ENCODE data around the gene MT1M. TPM values are rescaled to one million over a fixed set of nuclear protein-coding genes. Genes with fewer than 3 reads are reported as not detected.

Gene MT1M
- total and polyA plus RNA-seq, 2 experiments from 2014 or later: 1.1 to 4.7 TPM

DNA sequence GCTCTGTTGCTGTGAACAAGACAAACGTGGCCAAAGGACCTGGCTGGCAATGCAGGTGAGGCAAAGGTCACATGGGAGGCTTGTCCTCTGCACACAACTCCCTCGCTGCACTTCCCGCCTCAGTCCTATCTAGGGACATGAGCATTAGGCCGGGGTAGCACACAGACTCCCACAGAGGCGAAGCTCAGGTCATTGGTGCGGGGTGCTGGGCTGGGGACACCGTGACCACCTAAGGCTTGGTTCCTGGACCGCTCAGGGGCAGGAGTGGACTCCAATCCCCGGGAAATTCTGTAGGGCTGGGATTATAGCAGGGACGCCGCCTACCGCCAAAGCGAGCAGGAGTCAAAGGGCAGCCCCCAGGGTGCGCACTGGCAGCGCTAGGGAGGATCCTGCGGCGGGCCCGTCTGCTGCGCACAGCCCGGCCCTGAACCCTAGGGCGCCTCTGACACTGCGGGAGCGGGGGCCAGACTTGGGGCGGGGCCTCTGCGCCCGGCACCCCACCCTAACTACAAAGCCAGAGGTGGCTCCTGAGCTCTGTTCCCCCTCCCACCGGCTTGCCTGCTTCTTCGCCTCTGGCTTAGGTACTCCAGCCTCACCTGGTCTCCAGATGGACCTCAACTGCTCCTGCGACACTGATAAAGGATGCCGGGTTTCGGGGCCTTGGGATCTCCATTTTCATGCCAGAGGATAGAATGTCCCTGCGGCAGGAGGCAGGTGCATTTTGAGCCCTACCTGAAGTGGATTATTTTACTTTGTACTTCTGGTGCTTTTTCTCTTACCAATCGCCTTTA is 15.4 kb downstream of the MT1M start:
- H4K20me1 ChIP-seq (replicated peaks; ENCODE audit: insufficient read depth): no peaks in the 10 kb centered on the region
- Mint-ChIP-seq H3K4me3 (peak overlapping the region; percentile 54; the same call in 2 of the 3 replicates), H3K4me1 (peaks cover 16% of the 10 kb centered on the region; the same call in 2 of the 3 replicates), H3K36me3 (ENCODE audit: low read depth) (no peaks in the 10 kb centered on the region), H3K9me3 (no peaks in the 10 kb centered on the region), H3K27me3 (ENCODE audit: insufficient read depth, low read depth, poor library complexity) (peaks cover 83% of the 10 kb centered on the region), H3K27ac (no peak overlapping the region)
- TF ChIP-seq, protein P1, sequence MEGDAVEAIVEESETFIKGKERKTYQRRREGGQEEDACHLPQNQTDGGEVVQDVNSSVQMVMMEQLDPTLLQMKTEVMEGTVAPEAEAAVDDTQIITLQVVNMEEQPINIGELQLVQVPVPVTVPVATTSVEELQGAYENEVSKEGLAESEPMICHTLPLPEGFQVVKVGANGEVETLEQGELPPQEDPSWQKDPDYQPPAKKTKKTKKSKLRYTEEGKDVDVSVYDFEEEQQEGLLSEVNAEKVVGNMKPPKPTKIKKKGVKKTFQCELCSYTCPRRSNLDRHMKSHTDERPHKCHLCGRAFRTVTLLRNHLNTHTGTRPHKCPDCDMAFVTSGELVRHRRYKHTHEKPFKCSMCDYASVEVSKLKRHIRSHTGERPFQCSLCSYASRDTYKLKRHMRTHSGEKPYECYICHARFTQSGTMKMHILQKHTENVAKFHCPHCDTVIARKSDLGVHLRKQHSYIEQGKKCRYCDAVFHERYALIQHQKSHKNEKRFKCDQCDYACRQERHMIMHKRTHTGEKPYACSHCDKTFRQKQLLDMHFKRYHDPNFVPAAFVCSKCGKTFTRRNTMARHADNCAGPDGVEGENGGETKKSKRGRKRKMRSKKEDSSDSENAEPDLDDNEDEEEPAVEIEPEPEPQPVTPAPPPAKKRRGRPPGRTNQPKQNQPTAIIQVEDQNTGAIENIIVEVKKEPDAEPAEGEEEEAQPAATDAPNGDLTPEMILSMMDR (conservative IDR thresholded peaks at IDR 0.05; ENCODE audit: low read depth in 2 of 2): peak in 1 of 2 experiments; percentile 57; a peak in 2 of 4 replicates
- no peak for TF ChIP-seq POLR2AphosphoS5 (IDR thresholded peaks at IDR 0.05; ENCODE audit: low read depth)
- no peak overlapping the region for H3K27ac ChIP-seq (ENCODE audit: low read depth)
- peaks cover 7% of the 10 kb centered on the region; the same call in 1 of the 2 replicates for H3K4me1 ChIP-seq (ENCODE audit: insufficient read depth)
- H3K9me2 ChIP-seq (ENCODE audit: insufficient read depth): no peaks in the 10 kb centered on the region
- H3F3A ChIP-seq (replicated peaks; ENCODE audit: low read depth): 0 out of 2 replicates have a peak, but pooled peaks cover 2% of the 10 kb centered on the region
- H3K36me3 ChIP-seq (ENCODE audit: insufficient read depth): no peaks in the 10 kb centered on the region
- ATAC-seq (peak; percentile 75), DNase-seq (ENCODE audit: low spot score) (peak; percentile 67)
- peak overlapping the region; percentile 83 for H3K4me2 ChIP-seq
- no peaks in the 10 kb centered on the region for H3K79me2 ChIP-seq (replicated peaks; ENCODE audit: insufficient read depth)
- H3K4me3 ChIP-seq: peak overlapping the region; percentile 49
- peak overlapping the region; percentile 99 for H2AFZ ChIP-seq
- peaks cover 82% of the 10 kb centered on the region for H3K27me3 ChIP-seq (ENCODE audit: insufficient read depth)

- peaks cover 73% of the 10 kb centered on the region for H3K27me3 ChIP-seq (ENCODE audit: insufficient read depth)
- peaks cover 70% of the 10 kb centered on the region for H3K27me3 Mint-ChIP-seq (ENCODE audit: insufficient read depth, low read depth, poor library complexity)
- H3K36me3 ChIP-seq (ENCODE audit: insufficient read depth): no peaks in the 10 kb centered on the region
- DNase-seq (ENCODE audit: low spot score): no peak
- H3K4me1 ChIP-seq (ENCODE audit: insufficient read depth): peaks cover under 1% of the 10 kb centered on the region; the same call in 1 of the 2 replicates
- H3K4me3 Mint-ChIP-seq: no peak overlapping the region
- H3F3A ChIP-seq (replicated peaks; ENCODE audit: low read depth): 0 out of 2 replicates have a peak, but pooled peaks cover 1% of the 10 kb centered on the region
- no peak for ATAC-seq
- no peaks in the 10 kb centered on the region for H3K36me3 Mint-ChIP-seq (ENCODE audit: low read depth)
- H3K9me3 Mint-ChIP-seq: no peaks in the 10 kb centered on the region
- H4K20me1 ChIP-seq (replicated peaks; ENCODE audit: insufficient read depth): no peaks in the 10 kb centered on the region
- no peaks in the 10 kb centered on the region for H3K9me2 ChIP-seq (ENCODE audit: insufficient read depth)
- H3K27ac ChIP-seq (ENCODE audit: low read depth): no peak overlapping the region
- peaks cover 5% of the 10 kb centered on the region; the same call in 2 of the 3 replicates for H3K4me1 Mint-ChIP-seq
- H3K4me2 ChIP-seq: no peak overlapping the region
- H3K4me3 ChIP-seq: no peak overlapping the region
- H3K79me2 ChIP-seq (replicated peaks; ENCODE audit: insufficient read depth): no peaks in the 10 kb centered on the region
- no peak overlapping the region for H2AFZ ChIP-seq
- H3K27ac Mint-ChIP-seq: no peak overlapping the region
- TF ChIP-seq JUNB (IDR thresholded peaks at IDR 0.05; ENCODE audit: unreplicated experiment) (no peak), ZNF462 (CRISPR knock-in tag; IDR thresholded peaks at IDR 0.05) (no peak), ZNF114 (CRISPR knock-in tag; IDR thresholded peaks at IDR 0.05) (no peak), EZH2phosphoT487 (IDR thresholded peaks at IDR 0.05; ENCODE audit: unreplicated experiment) (no peak), EZH2 (IDR thresholded peaks at IDR 0.05; ENCODE audit: low read depth, unreplicated experiment) (no peak), POLR2AphosphoS5 (IDR thresholded peaks at IDR 0.05; ENCODE audit: low read depth) (no peak), NANOG (IDR thresholded peaks at IDR 0.05; ENCODE audit: borderline replicate concordance) (no peak)
- TF ChIP-seq, protein P2, sequence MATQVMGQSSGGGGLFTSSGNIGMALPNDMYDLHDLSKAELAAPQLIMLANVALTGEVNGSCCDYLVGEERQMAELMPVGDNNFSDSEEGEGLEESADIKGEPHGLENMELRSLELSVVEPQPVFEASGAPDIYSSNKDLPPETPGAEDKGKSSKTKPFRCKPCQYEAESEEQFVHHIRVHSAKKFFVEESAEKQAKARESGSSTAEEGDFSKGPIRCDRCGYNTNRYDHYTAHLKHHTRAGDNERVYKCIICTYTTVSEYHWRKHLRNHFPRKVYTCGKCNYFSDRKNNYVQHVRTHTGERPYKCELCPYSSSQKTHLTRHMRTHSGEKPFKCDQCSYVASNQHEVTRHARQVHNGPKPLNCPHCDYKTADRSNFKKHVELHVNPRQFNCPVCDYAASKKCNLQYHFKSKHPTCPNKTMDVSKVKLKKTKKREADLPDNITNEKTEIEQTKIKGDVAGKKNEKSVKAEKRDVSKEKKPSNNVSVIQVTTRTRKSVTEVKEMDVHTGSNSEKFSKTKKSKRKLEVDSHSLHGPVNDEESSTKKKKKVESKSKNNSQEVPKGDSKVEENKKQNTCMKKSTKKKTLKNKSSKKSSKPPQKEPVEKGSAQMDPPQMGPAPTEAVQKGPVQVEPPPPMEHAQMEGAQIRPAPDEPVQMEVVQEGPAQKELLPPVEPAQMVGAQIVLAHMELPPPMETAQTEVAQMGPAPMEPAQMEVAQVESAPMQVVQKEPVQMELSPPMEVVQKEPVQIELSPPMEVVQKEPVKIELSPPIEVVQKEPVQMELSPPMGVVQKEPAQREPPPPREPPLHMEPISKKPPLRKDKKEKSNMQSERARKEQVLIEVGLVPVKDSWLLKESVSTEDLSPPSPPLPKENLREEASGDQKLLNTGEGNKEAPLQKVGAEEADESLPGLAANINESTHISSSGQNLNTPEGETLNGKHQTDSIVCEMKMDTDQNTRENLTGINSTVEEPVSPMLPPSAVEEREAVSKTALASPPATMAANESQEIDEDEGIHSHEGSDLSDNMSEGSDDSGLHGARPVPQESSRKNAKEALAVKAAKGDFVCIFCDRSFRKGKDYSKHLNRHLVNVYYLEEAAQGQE (IDR thresholded peaks at IDR 0.05; ENCODE audit: unreplicated experiment): no peak
Measured at GRCh38 chr16:56649271-56649670, 16.8 kb downstream of the MT1M start.

Data from GM23338 (cell line).